Epithelial cell of prostate (primary cell): ENCODE measurements around the gene SPINT2.

Experiments used
- DNase-seq: peaks from one replicate; pipeline ENCODE4 v3.0.0-alpha.2; 2011; ENCODE audit warnings: low read depth, low spot score
- H3K27ac ChIP-seq: fragments of 450-650 bp; 2 replicates; pipeline ENCODE4 v1.5.1; 2017; ENCODE audit warnings: mild to moderate bottlenecking

The SPINT2 gene

DNA sequence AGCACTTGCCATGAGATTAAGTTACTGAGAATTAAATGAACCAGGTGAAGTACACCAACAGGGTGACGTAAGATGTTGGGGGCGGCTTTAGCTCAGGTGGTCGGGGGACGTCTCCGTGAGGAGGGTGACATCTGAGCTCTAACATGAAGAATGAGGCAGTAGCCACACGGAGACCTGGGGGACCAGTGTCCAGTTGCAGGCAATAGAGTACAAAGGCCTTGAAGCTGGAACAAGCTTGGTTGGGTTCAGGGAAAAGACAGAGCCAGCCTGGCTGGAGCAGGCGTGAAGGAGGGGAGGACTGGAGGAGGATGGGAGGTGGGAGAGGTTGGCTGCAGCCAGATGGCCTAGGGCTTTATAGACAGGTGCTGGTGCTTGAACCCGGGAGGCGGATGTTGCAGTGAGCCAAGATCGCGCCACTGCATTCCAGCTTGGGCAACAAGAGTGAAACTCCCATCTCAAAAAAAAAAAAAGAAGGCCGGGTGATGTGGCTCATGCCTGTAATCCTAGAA, 1.6 kb downstream of the SPINT2 start:
- peak overlapping the region; percentile 97 for H3K27ac ChIP-seq
- no peak for DNase-seq

DNA sequence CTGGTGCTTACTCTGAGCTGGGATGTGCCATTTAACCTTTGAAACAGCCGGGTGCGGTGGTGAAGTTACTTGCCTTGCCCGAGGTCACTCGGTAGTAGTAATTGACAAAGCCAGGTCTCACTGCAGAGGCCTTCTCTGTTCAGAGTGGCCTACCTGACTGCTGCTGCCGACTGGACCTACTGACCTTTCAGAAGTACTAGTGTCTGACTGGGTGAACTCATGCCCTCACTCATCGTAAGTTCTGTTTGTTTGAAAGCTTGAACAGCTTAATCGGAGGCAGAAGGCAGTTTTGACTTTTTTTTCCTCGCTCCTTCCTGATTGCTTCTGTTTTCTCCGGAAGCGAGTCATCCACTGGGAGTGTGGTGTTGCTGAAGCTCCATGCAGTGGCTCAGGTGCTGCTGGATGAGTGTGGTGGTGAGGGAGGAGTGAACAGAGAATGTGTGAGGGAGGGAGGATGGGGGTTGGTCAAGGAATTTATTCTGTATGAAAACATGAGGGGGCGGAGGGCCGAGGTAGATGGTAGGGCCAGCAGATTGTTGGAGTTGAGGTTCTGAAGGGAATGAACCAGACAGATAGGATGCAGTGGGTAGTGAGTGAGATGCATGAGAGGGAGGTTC, 2.7 kb downstream of the SPINT2 start:
- H3K27ac ChIP-seq = peak overlapping the region; percentile 97
- DNase-seq = peak; percentile 39

DNA sequence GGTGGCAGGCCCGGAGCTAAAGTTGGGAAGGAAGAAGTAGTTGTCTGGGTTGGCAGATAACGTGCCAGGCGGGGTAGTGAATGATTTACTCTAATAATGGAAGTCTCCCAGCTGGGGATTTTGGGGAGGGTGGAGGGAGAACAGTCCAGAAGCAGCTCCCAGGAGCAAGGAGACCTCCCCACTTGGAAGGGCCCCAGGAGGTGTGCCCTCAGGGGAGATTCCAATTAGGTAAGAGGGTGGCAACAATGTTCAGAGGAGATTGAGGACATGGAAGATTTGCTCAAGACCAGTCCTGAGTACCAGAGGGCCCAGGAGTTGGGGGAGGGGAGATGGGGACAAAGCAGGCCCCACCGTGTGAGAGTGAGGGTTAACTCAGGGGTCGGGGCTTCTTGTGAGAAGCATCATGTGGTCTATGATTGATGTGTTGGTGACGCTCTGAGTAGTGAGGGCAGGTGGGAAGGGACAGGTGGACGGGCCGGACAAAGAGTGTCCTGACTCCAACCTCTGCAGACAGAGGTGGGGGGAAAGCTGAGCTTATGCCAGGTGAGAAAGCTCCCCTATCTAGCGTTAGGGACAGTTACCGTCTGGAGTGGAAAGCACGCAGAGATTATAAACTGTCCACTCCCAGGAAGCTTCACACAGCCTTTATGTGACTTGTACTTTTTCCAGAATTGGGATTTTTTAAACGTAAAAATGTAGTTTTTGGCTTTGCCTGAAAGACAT, 3.5 kb downstream of the SPINT2 start:
- DNase-seq = no peak
- peak overlapping the region; percentile 97 for H3K27ac ChIP-seq

DNA sequence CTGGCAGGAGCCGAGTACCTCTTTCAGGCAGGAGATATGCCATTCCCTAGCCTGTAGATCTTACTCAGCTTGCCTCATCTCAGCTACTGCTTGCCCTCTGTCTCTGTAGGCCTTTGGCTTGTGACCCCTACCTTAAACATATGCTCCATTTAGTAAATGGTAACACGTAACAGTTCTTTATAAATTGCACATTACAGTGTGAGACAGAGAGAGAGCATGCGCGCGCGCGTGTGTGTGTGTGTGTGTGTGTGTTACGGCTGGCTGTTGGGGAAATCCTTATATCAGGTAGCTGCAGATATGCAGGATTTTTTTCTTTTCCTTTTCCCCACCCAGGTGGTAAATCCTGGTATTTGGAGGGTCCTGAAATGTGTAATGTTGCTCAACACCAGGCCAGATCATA, 4.2 kb downstream of the SPINT2 start:
- no peak for DNase-seq
- peak overlapping the region; percentile 97 for H3K27ac ChIP-seq

DNA sequence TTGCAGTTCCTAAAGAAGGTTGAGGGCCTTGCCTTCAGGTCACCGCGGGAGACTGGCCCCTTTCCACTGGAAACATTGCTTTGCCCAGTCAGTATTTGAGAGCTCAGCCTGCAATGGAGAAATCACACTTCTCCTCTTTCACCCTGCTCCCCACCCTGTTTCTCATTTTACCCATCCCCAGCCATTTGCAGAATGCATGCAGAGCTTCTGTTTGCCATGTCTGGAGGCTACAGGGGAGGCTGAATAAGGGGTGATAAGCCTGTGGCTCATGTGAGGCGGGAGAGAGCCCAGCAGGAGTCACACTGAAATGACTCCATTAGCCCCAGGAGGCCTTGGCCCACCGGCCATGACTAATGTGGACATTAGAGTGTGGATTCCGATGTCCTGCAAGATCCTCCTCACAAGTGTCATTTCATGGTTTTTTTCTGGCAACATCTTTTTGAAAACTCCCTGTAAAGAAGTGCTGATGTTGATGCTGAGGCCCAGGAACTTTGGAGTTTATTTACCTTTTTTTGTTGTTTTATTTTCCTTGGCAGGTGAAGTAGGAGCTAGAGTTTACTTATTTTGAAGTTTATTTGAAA, 6.3 kb downstream of the SPINT2 start:
- DNase-seq = no peak
- H3K27ac ChIP-seq = no peak overlapping the region

DNA sequence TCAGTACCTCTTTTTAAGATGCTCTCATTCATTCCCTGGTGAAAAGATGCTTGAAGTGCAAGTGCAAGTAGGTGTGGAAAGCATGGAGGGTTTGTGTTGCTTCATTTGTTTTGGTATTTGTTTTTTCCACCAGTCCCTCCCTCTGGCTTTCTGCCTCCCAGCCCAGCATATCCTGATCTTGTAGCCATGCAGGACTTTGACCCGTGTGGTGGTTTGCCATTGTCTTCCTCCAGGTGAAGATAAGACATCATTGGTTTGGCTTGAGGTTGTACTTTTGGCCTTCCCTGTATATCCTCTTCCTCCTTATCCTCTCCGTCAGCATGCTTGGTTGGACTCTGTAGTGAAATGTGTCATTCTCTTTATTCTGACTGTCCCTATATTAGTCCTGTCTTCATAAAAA, 9.1 kb downstream of the SPINT2 start:
- no peak for DNase-seq
- no peak overlapping the region for H3K27ac ChIP-seq

DNA sequence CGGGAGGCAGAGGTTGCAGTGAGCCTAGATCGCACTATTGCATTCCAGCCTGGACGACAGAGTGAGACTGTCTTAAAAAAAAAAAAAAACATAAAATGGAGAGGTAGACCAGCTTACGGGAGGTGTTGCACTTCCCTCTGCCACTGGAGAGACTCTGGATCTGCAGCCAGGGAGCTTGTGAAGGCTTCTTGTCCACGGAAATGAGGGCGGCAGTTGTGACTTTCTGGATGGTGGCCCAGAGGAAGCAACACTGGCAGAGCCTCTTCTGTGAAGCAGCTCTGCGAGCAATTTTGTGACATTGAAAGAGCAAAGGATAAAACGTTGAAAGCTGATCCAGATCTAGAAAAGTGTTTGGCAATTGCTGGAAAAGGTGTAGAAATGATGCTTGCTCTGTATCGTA, 10.4 kb downstream of the SPINT2 start:
- no peak for DNase-seq
- H3K27ac ChIP-seq = peak overlapping the region; percentile 2

DNA sequence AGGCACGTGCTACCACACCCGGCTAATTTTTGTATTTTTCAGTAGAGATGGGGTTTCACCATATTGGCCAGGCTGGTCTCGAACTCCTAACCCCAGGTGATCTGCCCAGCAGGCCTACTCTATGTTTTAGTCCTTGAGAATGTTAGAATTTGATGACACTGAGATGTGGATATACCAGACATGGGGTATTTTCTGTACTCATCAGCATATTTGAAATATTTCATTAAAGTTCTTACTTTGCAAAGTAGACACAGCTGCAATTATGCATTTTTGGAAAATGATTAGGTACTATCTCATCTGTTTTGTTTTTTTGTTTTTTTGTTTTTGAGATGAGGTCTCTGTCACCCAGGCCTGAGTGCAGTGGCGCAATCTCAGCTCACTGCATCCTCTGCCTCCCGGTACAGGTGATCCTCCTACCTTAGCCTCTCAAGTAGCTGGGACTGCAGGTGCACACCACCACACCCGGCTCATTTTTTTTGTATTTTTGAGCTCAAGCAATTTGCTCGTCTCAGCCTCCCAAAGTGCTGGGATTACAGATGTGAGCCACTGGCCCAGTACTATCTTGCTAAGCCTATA, 12.7 kb downstream of the SPINT2 start:
- H3K27ac ChIP-seq = peak overlapping the region; percentile 47

DNA sequence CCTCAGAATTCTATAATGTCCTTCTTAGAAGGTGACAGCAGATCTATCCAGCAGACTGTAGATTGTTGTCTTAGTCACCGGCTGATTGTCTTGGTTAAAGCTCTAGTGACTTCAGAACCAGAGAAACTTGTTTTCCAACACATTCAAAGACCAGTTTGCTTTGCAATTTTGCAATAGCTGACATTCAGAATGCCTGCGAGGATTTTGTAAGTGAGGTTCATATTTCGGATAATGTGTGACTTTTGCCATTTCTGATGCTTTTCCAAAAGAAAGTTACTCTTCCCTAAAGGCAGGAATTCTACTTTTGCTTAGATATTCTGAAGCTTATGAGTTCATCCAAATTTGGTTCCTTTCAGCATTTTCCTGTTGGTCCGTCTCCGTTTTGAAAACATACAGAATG, 13.2 kb downstream of the SPINT2 start:
- DNase-seq = peak; percentile 41
- H3K27ac ChIP-seq = peak overlapping the region; percentile 47

More for the DNA sequence above, 12.7 kb downstream of the SPINT2 start:
- no peak for DNase-seq

DNA sequence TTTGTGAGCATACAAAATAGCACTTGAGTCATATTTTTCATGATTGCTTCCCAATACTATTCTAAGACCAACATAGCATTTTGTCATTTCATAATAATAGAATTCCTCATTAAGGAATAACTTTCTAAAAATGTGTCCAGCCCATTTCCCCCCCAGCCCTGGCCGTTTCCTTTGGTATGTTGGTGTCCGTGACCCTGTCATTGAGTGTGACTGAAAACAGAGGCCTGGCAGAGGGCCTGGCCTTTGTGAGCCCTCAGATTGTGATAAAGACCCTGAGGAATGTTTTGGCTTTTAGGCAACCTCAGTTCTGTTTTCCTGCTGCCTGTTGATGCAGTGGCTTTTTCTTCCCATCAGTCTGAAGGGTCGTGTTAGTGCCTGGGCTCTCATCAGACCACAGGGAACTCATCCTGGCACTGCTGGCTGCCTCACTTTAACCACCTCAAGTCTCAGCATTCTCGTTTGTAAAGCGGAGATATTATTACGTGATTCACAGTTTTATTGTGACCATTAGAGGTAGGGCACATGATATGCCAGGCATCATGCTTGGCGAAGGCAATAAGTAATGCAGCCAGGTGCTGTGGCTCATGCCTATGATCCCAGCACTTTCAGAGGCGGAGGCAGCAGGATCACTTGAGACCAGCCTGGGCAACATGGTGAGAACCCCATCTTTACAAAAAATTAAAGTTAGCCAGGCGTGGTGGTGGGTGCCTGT, 13.8 kb downstream of the SPINT2 start:
- DNase-seq = no peak
- peak overlapping the region; percentile 47 for H3K27ac ChIP-seq

DNA sequence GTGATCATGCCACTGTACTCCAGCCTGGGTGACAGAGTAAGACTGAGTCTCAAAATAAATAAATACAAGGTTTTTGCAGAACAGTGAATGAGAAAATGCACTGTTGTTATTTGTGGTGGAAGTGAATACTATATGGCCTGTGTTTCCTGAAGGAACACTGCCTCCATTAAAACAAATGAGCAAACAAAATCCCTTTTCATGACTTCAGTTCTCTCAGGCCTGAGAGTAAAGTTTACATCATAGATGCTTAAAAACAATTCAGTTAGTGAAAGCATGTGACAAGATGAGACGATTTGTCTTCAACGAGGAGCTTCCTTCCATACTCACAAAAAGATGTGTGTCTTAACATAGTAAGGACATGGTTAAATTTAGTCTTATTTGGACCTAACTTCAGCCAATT, 14.4 kb downstream of the SPINT2 start:
- H3K27ac ChIP-seq = peak overlapping the region; percentile 47
- DNase-seq = no peak

DNA sequence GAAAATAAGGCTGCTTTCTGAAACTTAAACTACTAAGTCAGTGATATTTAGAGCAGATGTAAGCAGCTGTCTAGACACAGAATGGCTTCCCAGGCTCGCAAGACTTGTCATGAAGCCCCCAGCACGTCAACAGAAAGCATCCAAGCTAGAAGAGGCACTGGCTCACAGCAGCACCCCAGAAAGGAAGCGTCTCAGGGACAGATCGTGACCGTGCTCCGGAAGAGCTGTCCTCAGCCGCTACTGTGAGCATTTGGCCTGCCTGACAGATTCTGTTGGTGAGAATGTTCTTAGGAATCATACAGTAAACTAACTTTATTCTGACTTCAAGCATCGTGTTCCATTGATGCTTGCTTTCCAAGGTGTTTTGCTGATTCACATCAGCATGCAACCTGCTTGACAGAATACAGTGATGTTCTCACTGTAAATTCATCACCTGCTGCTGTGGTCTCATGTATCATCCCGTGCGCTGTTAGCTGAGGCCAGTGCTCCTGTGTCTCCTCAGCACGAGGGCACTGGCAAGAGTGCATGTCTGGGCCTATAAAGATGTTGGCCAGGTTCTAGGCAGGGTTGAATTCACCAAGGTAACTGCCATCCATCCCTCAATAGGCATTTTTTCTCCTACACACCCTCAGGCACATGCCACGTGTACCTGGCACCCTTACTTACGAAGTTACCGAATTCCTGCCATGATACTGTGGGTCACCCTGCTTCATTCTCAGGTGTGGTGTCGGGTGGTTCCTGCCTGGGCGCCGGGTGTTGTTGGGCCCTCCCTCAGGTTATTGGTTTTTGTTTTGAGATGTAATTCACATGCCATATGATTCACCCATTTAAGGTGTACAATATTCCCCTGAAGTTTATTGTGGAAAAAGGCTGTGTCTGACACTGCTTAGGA, 15.9 kb downstream of the SPINT2 start:
- peak overlapping the region; percentile 13 for H3K27ac ChIP-seq
- DNase-seq = no peak

DNA sequence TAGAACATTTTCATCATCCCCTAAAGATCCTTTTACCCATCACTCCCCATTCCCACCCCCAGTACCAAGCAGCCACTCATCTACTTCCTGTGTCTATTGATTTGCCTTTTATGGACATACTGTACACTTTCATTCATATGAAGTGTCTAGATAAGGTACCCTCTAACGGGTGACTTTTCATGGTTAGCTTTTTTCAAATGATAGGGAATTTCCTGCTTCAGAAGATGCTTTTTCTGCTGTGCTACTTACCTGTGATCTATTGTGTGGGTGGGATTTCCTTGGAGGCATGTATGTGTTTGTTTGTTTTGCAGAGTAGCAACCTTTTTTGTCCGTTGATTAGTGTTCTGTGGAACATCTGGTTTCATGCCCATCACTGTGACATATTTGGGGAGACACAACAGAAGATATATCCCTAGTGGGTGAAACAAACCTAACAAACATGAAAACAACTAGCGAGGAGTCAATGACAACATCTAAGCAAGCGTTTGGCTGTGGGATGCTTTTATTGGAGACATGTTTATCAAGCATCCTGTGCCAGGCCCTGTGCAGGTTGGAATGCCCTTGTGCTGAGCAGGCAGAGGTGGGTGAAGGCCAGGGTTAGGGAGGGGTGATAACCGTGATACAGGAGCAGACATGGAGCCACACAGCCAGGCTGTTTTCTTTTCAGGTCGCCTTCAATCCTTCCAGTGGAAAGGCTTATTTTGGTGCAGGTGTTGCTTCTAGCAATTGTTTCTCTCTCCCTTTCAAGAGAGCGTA, 17.6 kb downstream of the SPINT2 start:
- no peak for DNase-seq
- no peak overlapping the region for H3K27ac ChIP-seq

DNA sequence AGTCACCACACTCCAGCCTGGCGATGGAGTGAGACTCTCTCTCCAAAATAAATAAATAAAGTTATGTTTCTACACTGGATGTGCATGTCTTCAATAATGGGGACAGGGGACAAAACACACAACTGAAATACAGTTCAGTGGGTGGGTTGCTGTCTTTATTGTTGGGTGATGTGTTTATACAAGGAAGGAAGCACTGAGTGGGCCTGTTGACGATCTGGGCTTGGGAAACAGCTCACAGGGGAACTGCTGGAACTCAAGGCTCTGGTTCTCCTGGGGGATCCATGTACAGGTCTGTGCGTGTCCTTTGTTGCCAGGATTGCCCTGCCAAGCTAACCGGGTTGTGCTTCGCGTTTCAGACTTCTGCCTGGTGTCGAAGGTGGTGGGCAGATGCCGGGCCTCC, 18.9 kb downstream of the SPINT2 start:
- DNase-seq = no peak
- H3K27ac ChIP-seq = no peak overlapping the region

DNA sequence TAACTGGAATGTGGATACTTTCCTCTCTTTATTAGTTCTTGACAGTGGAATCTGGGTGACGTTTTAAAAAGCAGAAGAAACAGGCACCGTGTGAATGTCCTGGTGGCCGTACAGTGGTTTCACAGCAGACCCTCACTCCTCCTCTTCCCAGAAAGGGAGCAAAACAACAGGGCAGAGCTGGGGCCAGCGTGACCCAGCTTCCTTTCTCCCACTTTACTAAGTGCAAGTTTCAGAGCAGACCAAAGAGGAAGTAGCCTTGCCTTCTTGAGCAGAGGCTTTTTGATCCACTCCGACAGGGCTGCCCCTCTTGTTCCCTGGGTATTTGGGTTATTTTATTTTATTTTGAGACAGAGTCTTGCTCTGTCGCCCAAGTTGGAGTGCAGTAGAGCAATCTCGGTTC, 20.0 kb downstream of the SPINT2 start:
- H3K27ac ChIP-seq = no peak overlapping the region

DNA sequence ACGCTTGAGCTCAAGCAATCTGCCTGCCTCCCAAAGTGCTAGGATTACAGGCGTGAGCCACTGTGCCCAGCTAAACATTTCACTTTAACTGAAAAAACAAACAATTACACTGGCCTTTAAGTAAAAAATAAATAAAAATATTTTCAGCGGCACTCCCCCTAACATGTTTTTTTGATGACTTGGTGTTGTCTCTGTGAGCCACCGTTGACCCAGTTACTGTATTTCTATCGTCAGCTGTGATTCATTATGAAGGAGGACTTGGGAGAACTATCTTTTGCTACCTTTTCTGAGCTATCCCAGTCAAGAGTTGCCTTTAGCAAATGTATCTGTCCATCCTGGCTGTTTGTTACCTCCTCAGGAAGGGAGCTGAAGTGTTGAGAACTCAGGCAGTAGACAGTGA, 21.2 kb downstream of the SPINT2 start:
- no peak for DNase-seq
- no peak overlapping the region for H3K27ac ChIP-seq

More for the DNA sequence above, 20.0 kb downstream of the SPINT2 start:
- DNase-seq = no peak

DNA sequence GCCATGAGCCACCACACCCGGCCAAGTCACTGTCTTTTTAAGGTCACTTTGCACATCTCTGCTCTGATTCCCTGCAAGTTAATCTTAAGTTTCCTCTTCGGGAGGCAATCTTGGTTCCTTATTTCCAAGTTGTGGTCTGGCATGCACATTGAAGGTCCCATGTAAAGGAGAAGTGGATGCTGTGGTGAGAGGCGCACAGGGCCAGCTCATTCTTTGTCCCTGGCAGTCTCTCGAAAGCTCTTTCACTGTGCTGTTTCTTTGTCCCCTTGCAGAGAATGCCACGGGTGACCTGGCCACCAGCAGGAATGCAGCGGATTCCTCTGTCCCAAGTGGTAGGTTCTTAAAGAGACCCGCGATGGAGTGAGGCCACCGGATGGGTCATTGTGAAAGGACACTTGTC, 23.2 kb downstream of the SPINT2 start:
- H3K27ac ChIP-seq = no peak overlapping the region
- DNase-seq = no peak

DNA sequence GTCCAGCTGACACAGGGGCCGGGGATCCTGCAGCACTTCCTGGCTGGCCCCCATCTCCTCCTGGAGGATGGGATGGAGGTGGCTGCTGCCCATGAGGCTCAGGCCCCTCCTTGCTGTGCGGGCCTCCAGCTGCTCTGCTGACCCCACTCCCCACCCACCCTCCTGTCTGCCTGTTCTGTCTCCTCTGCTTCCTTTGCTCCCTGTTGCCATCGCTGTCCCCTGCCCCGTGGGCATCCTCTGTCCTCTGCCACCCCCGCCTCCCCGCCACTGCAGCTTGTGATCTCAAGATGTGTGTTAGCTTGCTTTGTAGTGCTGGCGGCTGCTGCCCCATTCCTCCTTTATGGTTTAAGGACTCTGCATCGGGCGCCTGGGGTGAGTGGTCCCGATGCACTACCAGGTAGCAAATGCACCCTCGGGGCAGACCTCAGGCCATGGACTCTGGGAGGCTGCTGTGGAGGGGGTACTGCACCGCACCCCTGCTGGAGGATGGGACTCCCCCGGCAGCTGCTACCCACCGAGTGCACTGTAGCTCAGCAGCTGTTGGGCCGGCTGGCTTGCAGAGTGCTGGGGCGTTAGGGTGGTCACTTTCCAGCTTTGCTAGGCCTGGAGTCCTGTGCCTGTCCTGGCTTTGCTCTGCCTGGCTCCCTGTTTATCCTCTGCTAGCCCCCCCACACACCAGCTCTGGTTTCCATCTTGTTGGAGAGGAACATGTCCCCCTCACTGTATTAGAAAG, 23.9 kb downstream of the SPINT2 start:
- H3K27ac ChIP-seq = peak overlapping the region; percentile 99

More for the DNA sequence above, 23.9 kb downstream of the SPINT2 start:
- DNase-seq = no peak
